Mesendoderm (in vitro differentiated cells): Measurements from ENCODE around the gene TPST2.

Source experiments
- DNase-seq: peaks from one replicate; pipeline ENCODE4 v3.0.0; 2013
- H2AK5ac ChIP-seq: 2 replicates; pipeline ENCODE4 v1.6.1; 2013; ENCODE audit warnings: low read length, inconsistent platforms
- H2BK120ac ChIP-seq: 2 replicates; pipeline ENCODE4 v1.6.1; 2013; ENCODE audit warnings: low read depth, mild to moderate bottlenecking, low read length, moderate library complexity, mixed read lengths
- H2BK15ac ChIP-seq: replicated peaks from 2 replicates; pipeline ENCODE4 v1.6.1; 2013; ENCODE audit warnings: low read depth, mild to moderate bottlenecking, moderate library complexity
- H2BK5ac ChIP-seq: 2 replicates; pipeline ENCODE4 v1.6.1; 2013; ENCODE audit warnings: low read length, inconsistent platforms
- H3K18ac ChIP-seq: 2 replicates; pipeline ENCODE4 v1.6.1; 2013; ENCODE audit warnings: mild to moderate bottlenecking, low read length, mixed read lengths
- H3K23ac ChIP-seq: one replicate; pipeline ENCODE4 v1.6.1; 2013; ENCODE audit warnings: low read length
- H3K27ac ChIP-seq: 2 replicates; pipeline ENCODE4 v1.5.1; 2013; ENCODE audit warnings: low read depth, mild to moderate bottlenecking, inconsistent platforms, low read length, moderate library complexity
- H3K27me3 ChIP-seq: 2 replicates; pipeline ENCODE4 v1.6.1; 2013; ENCODE audit warnings: low read length, control low read depth, mild to moderate bottlenecking, inconsistent platforms; ENCODE audit not compliant: insufficient read depth, poor library complexity
- H3K36me3 ChIP-seq: 2 replicates; pipeline ENCODE4 v1.6.1; 2013; ENCODE audit warnings: low read length, inconsistent platforms; ENCODE audit not compliant: control insufficient read depth, insufficient read depth
- H3K4ac ChIP-seq: one replicate; pipeline ENCODE4 v1.6.1; 2013; ENCODE audit warnings: low read depth, mild to moderate bottlenecking, low read length, moderate library complexity
- H3K4me1 ChIP-seq: 2 replicates; pipeline ENCODE4 v1.6.1; 2013; ENCODE audit warnings: low read depth, low read length, inconsistent platforms; ENCODE audit not compliant: control insufficient read depth
- H3K4me2 ChIP-seq: 2 replicates; pipeline ENCODE4 v1.6.1; 2013; ENCODE audit warnings: low read length
- H3K4me3 ChIP-seq: 2 replicates; pipeline ENCODE4 v1.5.1; 2013; ENCODE audit warnings: mild to moderate bottlenecking, low read length
- H3K56ac ChIP-seq: one replicate; pipeline ENCODE4 v1.6.1; 2013; ENCODE audit warnings: low read length
- H3K79me1 ChIP-seq: 2 replicates; pipeline ENCODE4 v1.6.1; 2013; ENCODE audit warnings: low read length, inconsistent platforms
- H3K79me2 ChIP-seq: 2 replicates; pipeline ENCODE4 v1.6.1; 2013; ENCODE audit warnings: mild to moderate bottlenecking, low read length; ENCODE audit not compliant: control insufficient read depth, insufficient read depth
- H3K9ac ChIP-seq: 2 replicates; pipeline ENCODE4 v1.6.1; 2013; ENCODE audit warnings: low read length, inconsistent platforms
- H4K5ac ChIP-seq: one replicate; pipeline ENCODE4 v1.6.1; 2013; ENCODE audit warnings: low read length
- H4K8ac ChIP-seq: one replicate; pipeline ENCODE4 v1.6.1; 2013; ENCODE audit warnings: low read depth, mild to moderate bottlenecking, control low read depth, low read length, moderate library complexity
- WGBS: extraction: QIAGEN DNeasy Blood & Tissue Kit; methylation state at CpG from one replicate; pipeline ENCODE4 v1.1.7; 2013; ENCODE audit warnings: low lambda C conversion rate, missing lambda C conversion rate; ENCODE audit not compliant: insufficient coverage; ENCODE audit errors: extremely low coverage; 5-methylcytosine and 5-hydroxymethylcytosine counted together

Gene TPST2

GRCh38 chr22:26494506-26494905 is 95.4 kb downstream of the TPST2 start:
- Histone ChIP-seq H2BK5ac (no peak overlapping the region), H3K4me2 (no peak overlapping the region), H4K8ac (no peak overlapping the region), H3K79me1 (no peaks in the 10 kb centered on the region), H4K5ac (no peak overlapping the region), H3K56ac (no peak overlapping the region), H3K4me3 (no peak overlapping the region), H2BK15ac (no peak overlapping the region), H3K27ac (no peak overlapping the region), H3K23ac (no peak overlapping the region), H3K36me3 (peaks cover 49% of the 10 kb centered on the region), H3K27me3 (no peaks in the 10 kb centered on the region), H3K9ac (no peak overlapping the region), H3K4me1 (no peaks in the 10 kb centered on the region), H2AK5ac (no peak overlapping the region), H3K4ac (no peak overlapping the region), H3K18ac (no peak overlapping the region), H2BK120ac (no peak overlapping the region), H3K79me2 (no peaks in the 10 kb centered on the region)
- DNase-seq = no peak

GRCh38 chr22:26492220-26492619 is 97.7 kb downstream of the TPST2 start:
- Histone ChIP-seq H3K56ac (no peak overlapping the region), H3K36me3 (peaks cover 49% of the 10 kb centered on the region), H3K4me1 (no peaks in the 10 kb centered on the region), H4K8ac (no peak overlapping the region), H2BK15ac (no peak overlapping the region), H3K4me3 (no peak overlapping the region), H3K4ac (no peak overlapping the region), H3K23ac (no peak overlapping the region), H4K5ac (no peak overlapping the region), H2BK5ac (no peak overlapping the region), H3K79me1 (no peaks in the 10 kb centered on the region), H3K9ac (no peak overlapping the region), H3K27me3 (no peaks in the 10 kb centered on the region), H2BK120ac (no peak overlapping the region), H3K4me2 (no peak overlapping the region), H3K18ac (no peak overlapping the region), H3K27ac (no peak overlapping the region), H3K79me2 (no peaks in the 10 kb centered on the region), H2AK5ac (no peak overlapping the region)
- no CpG with 5 or more reads among the region's 9 CpGs for WGBS
- DNase-seq = no peak

GRCh38 chr22:26489447-26490036 is 100.4 kb downstream of the TPST2 start:
- Histone ChIP-seq H2BK5ac (no peak overlapping the region), H2BK120ac (no peak overlapping the region), H3K18ac (no peak overlapping the region), H2BK15ac (no peak overlapping the region), H3K9ac (no peak overlapping the region), H3K4me1 (peaks cover under 1% of the 10 kb centered on the region), H3K27me3 (no peaks in the 10 kb centered on the region), H3K4me3 (no peak overlapping the region), H3K27ac (no peak overlapping the region), H3K79me2 (peaks cover 9% of the 10 kb centered on the region), H4K5ac (no peak overlapping the region), H3K56ac (no peak overlapping the region), H3K4ac (no peak overlapping the region), H3K4me2 (no peak overlapping the region), H3K36me3 (peaks cover 34% of the 10 kb centered on the region), H4K8ac (no peak overlapping the region), H2AK5ac (no peak overlapping the region), H3K23ac (no peak overlapping the region), H3K79me1 (peaks cover 7% of the 10 kb centered on the region)
- no CpG with 5 or more reads among the region's 4 CpGs for WGBS
- DNase-seq = no peak

GRCh38 chr22:26487996-26488395 is 101.9 kb downstream of the TPST2 start:
- Histone ChIP-seq H2AK5ac (no peak overlapping the region), H2BK15ac (no peak overlapping the region), H3K27me3 (no peaks in the 10 kb centered on the region), H3K36me3 (peaks cover 24% of the 10 kb centered on the region), H2BK5ac (no peak overlapping the region), H2BK120ac (no peak overlapping the region), H3K27ac (no peak overlapping the region), H3K4me2 (no peak overlapping the region), H3K79me2 (peaks cover 16% of the 10 kb centered on the region), H3K4me3 (no peak overlapping the region), H3K18ac (no peak overlapping the region), H4K5ac (no peak overlapping the region), H3K4me1 (peaks cover 4% of the 10 kb centered on the region), H4K8ac (no peak overlapping the region), H3K23ac (no peak overlapping the region), H3K79me1 (peaks cover 10% of the 10 kb centered on the region), H3K56ac (no peak overlapping the region), H3K4ac (no peak overlapping the region), H3K9ac (no peak overlapping the region)
- no CpG with 5 or more reads among the region's 3 CpGs for WGBS
- no peak for DNase-seq

- Histone ChIP-seq H3K27ac (no peak overlapping the region), H3K4me2 (no peak overlapping the region), H3K23ac (no peak overlapping the region), H2BK15ac (no peak overlapping the region), H3K79me2 (peaks cover 16% of the 10 kb centered on the region), H3K4me3 (no peak overlapping the region), H3K36me3 (peaks cover 16% of the 10 kb centered on the region), H2BK5ac (no peak overlapping the region), H4K8ac (no peak overlapping the region), H3K56ac (no peak overlapping the region), H4K5ac (no peak overlapping the region), H3K79me1 (peaks cover 14% of the 10 kb centered on the region), H3K18ac (no peak overlapping the region), H3K4me1 (peaks cover 4% of the 10 kb centered on the region), H3K4ac (no peak overlapping the region), H3K9ac (no peak overlapping the region), H2BK120ac (no peak overlapping the region), H2AK5ac (no peak overlapping the region), H3K27me3 (no peaks in the 10 kb centered on the region)
- WGBS = no CpG with 5 or more reads among the region's 5 CpGs
- no peak for DNase-seq
These were observed 103.5 kb downstream of the TPST2 start for GRCh38 chr22:26486394-26486793.

- Histone ChIP-seq H4K8ac (no peak overlapping the region), H3K4me3 (no peak overlapping the region), H3K56ac (no peak overlapping the region), H3K36me3 (peaks cover 14% of the 10 kb centered on the region), H3K27ac (no peak overlapping the region), H3K27me3 (no peaks in the 10 kb centered on the region), H4K5ac (no peak overlapping the region), H3K79me1 (peaks cover 17% of the 10 kb centered on the region), H3K4me2 (no peak overlapping the region), H3K18ac (no peak overlapping the region), H2BK15ac (no peak overlapping the region), H2BK5ac (no peak overlapping the region), H3K9ac (no peak overlapping the region), H3K79me2 (peaks cover 16% of the 10 kb centered on the region), H3K4ac (no peak overlapping the region), H2AK5ac (no peak overlapping the region), H3K23ac (no peak overlapping the region), H3K4me1 (peaks cover 4% of the 10 kb centered on the region), H2BK120ac (no peak overlapping the region)
- no CpG with 5 or more reads among the region's 3 CpGs for WGBS
- DNase-seq = no peak
These were observed 104.0 kb downstream of the TPST2 start for GRCh38 chr22:26485806-26486390.
